Osteocyte (in vitro differentiated cells): Measurements from ENCODE around the gene UBN1. TPM values are rescaled to one million over a fixed set of nuclear protein-coding genes. Genes with fewer than 3 reads are reported as not detected.

ENCODE experiments used
- DNase-seq: peaks from one replicate; pipeline ENCODE4 v3.0.0; 2021; ENCODE audit warnings: mixed read lengths; ENCODE audit not compliant: unreplicated experiment; ENCODE audit errors: extremely low spot score
- H3K27ac Mint-ChIP-seq: one replicate; pipeline ENCODE4 v1.8.0; 2021; ENCODE audit warnings: mild to moderate bottlenecking, mixed read lengths; ENCODE audit not compliant: unreplicated experiment
- H3K27me3 Mint-ChIP-seq: one replicate; pipeline ENCODE4 v1.8.0; 2021; ENCODE audit warnings: mixed read lengths; ENCODE audit not compliant: unreplicated experiment
- H3K36me3 Mint-ChIP-seq: one replicate; pipeline ENCODE4 v1.8.0; 2021; ENCODE audit warnings: mixed read lengths; ENCODE audit not compliant: unreplicated experiment
- H3K4me1 Mint-ChIP-seq: one replicate; pipeline ENCODE4 v1.8.0; 2021; ENCODE audit warnings: mixed read lengths; ENCODE audit not compliant: unreplicated experiment
- H3K4me3 Mint-ChIP-seq: one replicate; pipeline ENCODE4 v1.8.0; 2021; ENCODE audit warnings: mild to moderate bottlenecking, moderate library complexity, mixed read lengths; ENCODE audit not compliant: unreplicated experiment
- H3K9me3 Mint-ChIP-seq: one replicate; pipeline ENCODE4 v1.8.0; 2021; ENCODE audit warnings: mixed read lengths; ENCODE audit not compliant: unreplicated experiment
- CTCF ChIP-seq: fragments of 200-600 bp; sonication (generic); IDR thresholded peaks from 2 replicates; pipeline ENCODE4 v1.5.0; 2021; ENCODE audit warnings: antibody characterized with exemption, mild to moderate bottlenecking, moderate library complexity
- total RNA-seq: library from RNA; stranded (reverse); gene quantifications from 2 replicates; pipeline ENCODE4 v1.2.1, GENCODE V29; 2021

The UBN1 gene
- total RNA-seq, 1 donor from 2014 or later, result 50.8 TPM

GRCh38 chr16:4917117-4917516, 69.8 kb downstream of the UBN1 start:
- H3K4me3 Mint-ChIP-seq, result no peak overlapping the region
- no peaks in the 10 kb centered on the region for H3K9me3 Mint-ChIP-seq
- H3K36me3 Mint-ChIP-seq, result no peaks in the 10 kb centered on the region
- peak overlapping the region; percentile 33 for H3K27ac Mint-ChIP-seq
- no peak for DNase-seq
- peaks cover 31% of the 10 kb centered on the region for H3K4me1 Mint-ChIP-seq
- no peaks in the 10 kb centered on the region for H3K27me3 Mint-ChIP-seq
- TF ChIP-seq CTCF, result no peak

GRCh38 chr16:4918781-4919251, 71.5 kb downstream of the UBN1 start:
- Mint-ChIP-seq H3K27ac (no peak overlapping the region), H3K4me1 (peaks cover 24% of the 10 kb centered on the region), H3K9me3 (no peaks in the 10 kb centered on the region), H3K36me3 (no peaks in the 10 kb centered on the region), H3K4me3 (no peak overlapping the region), H3K27me3 (peaks cover 2% of the 10 kb centered on the region)
- TF ChIP-seq CTCF, result no peak
- no peak for DNase-seq

- peaks cover 20% of the 10 kb centered on the region for H3K4me1 Mint-ChIP-seq
- H3K27me3 Mint-ChIP-seq, result peaks cover 2% of the 10 kb centered on the region
- H3K36me3 Mint-ChIP-seq, result no peaks in the 10 kb centered on the region
- H3K9me3 Mint-ChIP-seq, result no peaks in the 10 kb centered on the region
- H3K4me3 Mint-ChIP-seq, result no peak overlapping the region
- TF ChIP-seq CTCF, result no peak
- no peak for DNase-seq
- no peak overlapping the region for H3K27ac Mint-ChIP-seq
These were observed 73.5 kb downstream of the UBN1 start for GRCh38 chr16:4920826-4921225.

GRCh38 chr16:4922721-4923342, 75.6 kb downstream of the UBN1 start:
- H3K27me3 Mint-ChIP-seq, result peaks cover 2% of the 10 kb centered on the region
- H3K9me3 Mint-ChIP-seq, result peaks cover 6% of the 10 kb centered on the region
- H3K4me3 Mint-ChIP-seq, result no peak overlapping the region

GRCh38 chr16:4923853-4924252, 76.6 kb downstream of the UBN1 start:
- Mint-ChIP-seq H3K4me3 (no peak overlapping the region), H3K27me3 (peaks cover 2% of the 10 kb centered on the region), H3K27ac (no peak overlapping the region), H3K4me1 (peaks cover 6% of the 10 kb centered on the region), H3K36me3 (peaks cover 6% of the 10 kb centered on the region), H3K9me3 (peaks cover 6% of the 10 kb centered on the region)
- TF ChIP-seq CTCF, result no peak
- DNase-seq, result no peak

More at GRCh38 chr16:4922721-4923342, 75.6 kb downstream of the UBN1 start:
- peaks cover 9% of the 10 kb centered on the region for H3K4me1 Mint-ChIP-seq
- H3K27ac Mint-ChIP-seq, result no peak overlapping the region
- TF ChIP-seq CTCF, result no peak
- DNase-seq, result no peak
- peaks cover 6% of the 10 kb centered on the region for H3K36me3 Mint-ChIP-seq
